Breast epithelium (tissue), 4 donors: ENCODE measurements around the gene TSPAN8. TPM values are rescaled to one million over a fixed set of nuclear protein-coding genes. Genes with fewer than 3 reads are reported as not detected.

Experiments
- DNase-seq, 2 donors: peaks; one replicate each; pipeline ENCODE4 v3.0.0-alpha.2; 2019; ENCODE audit warnings: low spot score in 2 of 2
- H3K27ac ChIP-seq, 2 donors: fragments of 200-600 bp; sonication (generic) in 1 of 2; one replicate each; pipeline ENCODE4 v1.5.1; 2016 to 2019; ENCODE audit warnings: mild to moderate bottlenecking in 1 of 2
- H3K27me3 ChIP-seq, 2 donors: fragments of 200-600 bp; sonication (generic) in 1 of 2; one replicate each; pipeline versions ENCODE4 v1.5.1 to v1.6.0; 2017 to 2019; ENCODE audit warnings: control low read depth in 1 of 2, mild to moderate bottlenecking in 1 of 2
- H3K36me3 ChIP-seq: fragments of 200-600 bp; one replicate; pipeline ENCODE4 v1.5.1; 2019
- H3K4me1 ChIP-seq, 2 donors: fragments of 200-600 bp; sonication (generic); one replicate each; pipeline ENCODE4 v1.5.1; 2016 to 2019; ENCODE audit warnings: control low read depth in 1 of 2
- H3K4me3 ChIP-seq, 3 donors: fragments of 200-600 bp; sonication (generic); 1 replicate in 2 of 3; 2 replicates in 1 of 3; pipeline ENCODE4 v1.5.1; 2016 to 2019; ENCODE audit warnings: mild to moderate bottlenecking in 3 of 3, moderate library complexity in 2 of 3
- H3K9me3 ChIP-seq, 2 donors: fragments of 200-600 bp; sonication (generic) in 1 of 2; one replicate each; pipeline ENCODE4 v1.5.1; 2016 to 2019; ENCODE audit warnings: control low read depth in 1 of 2
- CTCF ChIP-seq, 3 donors: fragments of 450-650 bp; IDR thresholded peaks; one replicate each; pipeline ENCODE4 v1.5.1; 2016 to 2017; ENCODE audit warnings: antibody characterized with exemption in 3 of 3, mild to moderate bottlenecking in 3 of 3, moderate library complexity in 3 of 3
- POLR2A ChIP-seq: fragments of 450-650 bp; IDR thresholded peaks from one replicate; pipeline ENCODE4 v1.6.1; 2016; ENCODE audit warnings: antibody characterized with exemption, mild to moderate bottlenecking, moderate library complexity
- POLR2AphosphoS5 ChIP-seq, 3 donors: sonication (generic); formaldehyde crosslinking; IDR thresholded peaks; one replicate each; pipeline ENCODE4 v1.6.1; 2017; ENCODE audit warnings: antibody characterized with exemption in 3 of 3
- intact Hi-C: fragments of 100-400 bp; cut with DNase I; formaldehyde crosslinking; loops from one replicate; pipeline ENCODE4 v1.15.1; 2023; ENCODE audit warnings: low total_unique reads
- total RNA-seq, 3 donors: library from RNA; depleted of rRNA; stranded (reverse); fragments of >200 nt; gene quantifications; one replicate each; pipeline ENCODE4 v1.1.0, GENCODE V29; 2016

The TSPAN8 gene
- total RNA-seq, 3 donors from 2014 or later, result 3.1 to 28.3 (median 18.4) TPM

GRCh38 chr12:71109834-71110233, 48.0 kb downstream of the TSPAN8 start:
- no peak for DNase-seq
- no peak overlapping the region for H3K27ac ChIP-seq
- intact Hi-C loops, result loop anchor here (5.0 kb wide), 1 partner anchor 292 kb away; no protein-coding TSS in a partner anchor

GRCh38 chr12:71108355-71108754, 49.4 kb downstream of the TSPAN8 start:
- TF ChIP-seq CTCF (IDR thresholded peaks at IDR 0.05), result no peak
- peak in 2 of 3 donors; percentile 42 to 95 for TF ChIP-seq POLR2AphosphoS5 (IDR thresholded peaks at IDR 0.05)
- TF ChIP-seq POLR2A, result no peak
- intact Hi-C loops, result no loop called here
- Histone ChIP-seq H3K9me3 (peaks cover 4 to 20% of the 10 kb centered on the region in 2 donors), H3K36me3 (no peaks in the 10 kb centered on the region), H3K27me3 (no peaks in the 10 kb centered on the region), H3K4me3 (no peak overlapping the region), H3K4me1 (no peaks in the 10 kb centered on the region), H3K27ac (no peak overlapping the region)
- DNase-seq, result no peak

More at GRCh38 chr12:71109834-71110233, 48.0 kb downstream of the TSPAN8 start:
- H3K4me1 ChIP-seq, result no peaks in the 10 kb centered on the region
- no peaks in the 10 kb centered on the region for H3K27me3 ChIP-seq
- H3K9me3 ChIP-seq, result peaks cover 4 to 14% of the 10 kb centered on the region in 2 donors
- no peak for TF ChIP-seq POLR2A
- no peak for TF ChIP-seq POLR2AphosphoS5 (IDR thresholded peaks at IDR 0.05)
- no peak for TF ChIP-seq CTCF (IDR thresholded peaks at IDR 0.05)
- no peak overlapping the region for H3K4me3 ChIP-seq
- H3K36me3 ChIP-seq, result no peaks in the 10 kb centered on the region

- TF ChIP-seq POLR2AphosphoS5 (IDR thresholded peaks at IDR 0.05), result no peak
- TF ChIP-seq POLR2A, result no peak
- no peak for TF ChIP-seq CTCF (IDR thresholded peaks at IDR 0.05)
- Histone ChIP-seq H3K36me3 (no peaks in the 10 kb centered on the region), H3K9me3 (peaks cover 4 to 20% of the 10 kb centered on the region in 2 donors), H3K27ac (no peak overlapping the region), H3K27me3 (no peaks in the 10 kb centered on the region), H3K4me1 (no peaks in the 10 kb centered on the region), H3K4me3 (no peak overlapping the region)
- intact Hi-C loops, result no loop called here
- DNase-seq, result no peak
Measured at GRCh38 chr12:71107936-71108335, 49.9 kb downstream of the TSPAN8 start.

- intact Hi-C loops, result no loop called here
- no peak overlapping the region for H3K4me3 ChIP-seq
- no peak for TF ChIP-seq POLR2A
- no peak for TF ChIP-seq CTCF (IDR thresholded peaks at IDR 0.05)
- TF ChIP-seq POLR2AphosphoS5 (IDR thresholded peaks at IDR 0.05), result no peak
- no peaks in the 10 kb centered on the region for H3K36me3 ChIP-seq
- H3K27me3 ChIP-seq, result no peaks in the 10 kb centered on the region
- no peaks in the 10 kb centered on the region for H3K4me1 ChIP-seq
- peaks cover 4 to 15% of the 10 kb centered on the region in 2 donors for H3K9me3 ChIP-seq
- no peak for DNase-seq
- H3K27ac ChIP-seq, result no peak overlapping the region
Measured at GRCh38 chr12:71105956-71106355, 51.8 kb downstream of the TSPAN8 start.

GRCh38 chr12:71092290-71092689, 65.5 kb downstream of the TSPAN8 start:
- H3K27ac ChIP-seq, result no peak overlapping the region
- H3K27me3 ChIP-seq, result no peaks in the 10 kb centered on the region
- H3K9me3 ChIP-seq, result peaks cover 0 to 22% of the 10 kb centered on the region in 2 donors
- TF ChIP-seq POLR2A (no peak), CTCF (IDR thresholded peaks at IDR 0.05) (no peak), POLR2AphosphoS5 (IDR thresholded peaks at IDR 0.05) (no peak)
- H3K36me3 ChIP-seq, result no peaks in the 10 kb centered on the region
- H3K4me3 ChIP-seq, result no peak overlapping the region
- DNase-seq, result no peak
- intact Hi-C loops, result no loop called here
- H3K4me1 ChIP-seq, result no peaks in the 10 kb centered on the region
